ENCODE results near the gene NOXA1.
"Not testable (repeated sequence)": the region's sequence is repeated elsewhere in the genome, so short reads cannot be mapped to it uniquely, and the experiment has no call there.

DNA sequence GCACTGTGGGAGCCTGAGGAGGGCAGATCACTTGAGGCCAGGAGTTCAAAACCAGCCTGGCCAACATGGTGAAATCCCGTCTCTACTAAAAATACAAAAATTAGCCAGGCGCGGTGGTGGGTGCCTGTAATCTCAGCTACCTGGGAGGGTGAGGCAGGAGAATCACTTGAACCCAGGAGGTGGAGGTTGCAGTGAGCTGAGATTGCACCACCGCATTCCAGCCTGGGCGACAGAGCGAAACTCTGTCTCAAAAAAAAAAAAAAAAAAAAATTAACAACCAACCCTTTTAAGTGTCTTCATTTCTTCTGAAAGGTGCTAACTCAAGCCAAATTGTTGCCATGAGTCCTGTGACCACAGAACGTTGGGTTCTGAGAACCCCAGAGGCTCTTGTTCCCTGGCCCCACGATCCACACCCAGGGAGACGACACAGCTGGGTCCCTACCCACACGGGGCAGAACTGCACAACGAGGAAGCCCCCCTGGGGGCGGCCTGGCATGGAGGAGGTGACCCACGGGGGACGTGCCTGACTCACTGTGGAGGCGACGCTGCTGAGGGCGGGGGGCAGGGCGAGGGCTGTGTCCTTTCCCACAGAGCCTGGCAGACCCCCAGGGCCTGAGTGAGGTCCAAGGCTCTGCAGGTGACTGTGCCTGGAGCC is 12.8 kb upstream of the NOXA1 start:
- not testable (repeated sequence) for TF ChIP-seq TAF1 (IDR thresholded peaks at IDR 0.05; ENCODE audit: borderline replicate concordance, low read depth, low read length); POLR2A (IDR thresholded peaks at IDR 0.05; ENCODE audit: low read depth, low read length); POLR2AphosphoS5 (IDR thresholded peaks at IDR 0.05; ENCODE audit: low read depth, low read length)

Measured in GM12892 (cell line).